GM21619 (cell line): ENCODE data around the gene CDC42BPG.

Source experiments
- ATAC-seq: cut with Tn5 transposase; IDR thresholded peaks from one replicate; pipeline ENCODE4 v1.9.1; 2021; ENCODE audit not compliant: unreplicated experiment

The CDC42BPG gene

GRCh38 chr11:64880240-64881001 is 36.0 kb upstream of the CDC42BPG start:
- no peak for ATAC-seq

- ATAC-seq, result peak; percentile 2
These were observed 34.9 kb upstream of the CDC42BPG start for GRCh38 chr11:64879244-64879900.

GRCh38 chr11:64878494-64879243 is 34.2 kb upstream of the CDC42BPG start, which contains the start of gene EHD1:
Gene EHD1, minus strand, starts transcription at chr11:64878621. Its CDS starts 157 bp downstream, at chr11:64878464.
- ATAC-seq, result peak; percentile 57

- ATAC-seq, result no peak
These were observed 33.7 kb upstream of the CDC42BPG start for GRCh38 chr11:64878223-64878493.

GRCh38 chr11:64877390-64878222 is 33.2 kb upstream of the CDC42BPG start:
- no peak for ATAC-seq

GRCh38 chr11:64876835-64877341 is 32.4 kb upstream of the CDC42BPG start:
- no peak for ATAC-seq

GRCh38 chr11:64876229-64876750 is 31.8 kb upstream of the CDC42BPG start:
- ATAC-seq, result no peak

GRCh38 chr11:64875369-64876228 is 31.1 kb upstream of the CDC42BPG start:
- no peak for ATAC-seq

- ATAC-seq, result no peak
These were observed 30.1 kb upstream of the CDC42BPG start for GRCh38 chr11:64874308-64875240.

GRCh38 chr11:64872790-64873488 is 28.5 kb upstream of the CDC42BPG start:
- ATAC-seq, result no peak

- ATAC-seq, result no peak
These were observed 27.0 kb upstream of the CDC42BPG start for GRCh38 chr11:64871492-64871891.

- no peak for ATAC-seq
These were observed 26.5 kb upstream of the CDC42BPG start for GRCh38 chr11:64870893-64871466.

- no peak for ATAC-seq
These were observed 25.9 kb upstream of the CDC42BPG start for GRCh38 chr11:64870176-64870892.

GRCh38 chr11:64869571-64870175 is 25.2 kb upstream of the CDC42BPG start:
- ATAC-seq, result no peak

GRCh38 chr11:64868904-64869570 is 24.6 kb upstream of the CDC42BPG start:
- ATAC-seq, result no peak
